H1 (cell line): Measurements from ENCODE around the gene WDR45B. TPM values are rescaled to one million over a fixed set of nuclear protein-coding genes. Genes with fewer than 3 reads are reported as not detected.

ENCODE experiments used
- CTCF ChIA-PET: fragments of 300-600 bp; sonication (Branson Sonifier 250); formaldehyde crosslinking; loops from one replicate; lab custom pipeline; 2021; ENCODE audit not compliant: partially characterized antibody; lab: Charles Lee
- POLR2A ChIA-PET: fragments of 300-600 bp; sonication (Branson Sonifier 250); formaldehyde crosslinking; loops from one replicate; lab custom pipeline; 2021; ENCODE audit warnings: inconsistent platforms; ENCODE audit not compliant: partially characterized antibody; lab: Charles Lee
- DNase-seq, 2 experiments: peaks; one replicate each; pipeline versions ENCODE4 v3.0.0 to v3.0.0-alpha.2; 2010 to 2022; ENCODE audit warnings: low spot score in 2 of 2, low read depth in 1 of 2, mixed read lengths in 1 of 2
- FAIRE-seq: peaks from 2 replicates; lab custom pipeline; 2011; peaks lifted over from hg19 to GRCh38; lab: Jason Lieb, UNC
- H2AFZ ChIP-seq: 2 replicates; pipeline ENCODE4 v1.8.1; 2012; ENCODE audit warnings: low read length, inconsistent platforms
- H2AK5ac ChIP-seq: 2 replicates; pipeline ENCODE4 v1.6.1; 2013; ENCODE audit warnings: low read depth, low read length
- H2BK120ac ChIP-seq: replicated peaks from 2 replicates; pipeline ENCODE3; 2013; ENCODE audit warnings: low read depth, low read length, inconsistent platforms
- H2BK12ac ChIP-seq: 2 replicates; pipeline ENCODE4 v1.6.1; 2013; ENCODE audit warnings: low read depth, low read length
- H2BK15ac ChIP-seq: 2 replicates; pipeline ENCODE4 v1.6.1; 2013; ENCODE audit warnings: low read length
- H2BK20ac ChIP-seq: 2 replicates; pipeline ENCODE4 v1.6.1; 2013; ENCODE audit warnings: low read length
- H2BK5ac ChIP-seq: 2 replicates; pipeline ENCODE4 v1.6.1; 2013; ENCODE audit warnings: low read depth, low read length
- H3K14ac ChIP-seq: 2 replicates; pipeline ENCODE4 v1.6.1; 2013; ENCODE audit warnings: inconsistent platforms; ENCODE audit not compliant: insufficient read length
- H3K18ac ChIP-seq: 2 replicates; pipeline ENCODE4 v1.6.1; 2013; ENCODE audit warnings: low read length; ENCODE audit errors: extremely low read depth
- H3K23ac ChIP-seq: 2 replicates; pipeline ENCODE4 v1.6.1; 2013; ENCODE audit warnings: inconsistent platforms; ENCODE audit not compliant: insufficient read length
- H3K23me2 ChIP-seq: 2 replicates; pipeline ENCODE4 v1.6.1; 2013; ENCODE audit warnings: low read depth, low read length
- H3K27ac ChIP-seq: 2 replicates; pipeline ENCODE4 v1.6.1; 2011; ENCODE audit warnings: low read depth, low read length, inconsistent platforms
- H3K27me3 ChIP-seq, 4 experiments: replicated peaks in 1 of 4; 1 replicate in 1 of 4; 2 replicates in 3 of 4; pipeline versions ENCODE4 v1.6.1 to v1.8.1; 2011 to 2013; ENCODE audit warnings: low read length in 3 of 4, mild to moderate bottlenecking in 3 of 4, inconsistent platforms in 2 of 4, mixed read lengths in 2 of 4, moderate library complexity in 1 of 4; ENCODE audit not compliant: control insufficient read depth in 3 of 4, insufficient read depth in 3 of 4; ENCODE audit errors: extremely low read depth in 1 of 4
- H3K36me3 ChIP-seq, 4 experiments: 2 replicates each; pipeline versions ENCODE4 v1.6.1 to v1.8.1; 2011 to 2013; ENCODE audit warnings: mild to moderate bottlenecking in 4 of 4, low read length in 3 of 4, moderate library complexity in 2 of 4, control low read depth in 1 of 4, inconsistent platforms in 1 of 4; ENCODE audit not compliant: insufficient read depth in 4 of 4, control insufficient read depth in 2 of 4
- H3K4ac ChIP-seq: replicated peaks from 2 replicates; pipeline ENCODE3; 2013; ENCODE audit warnings: low read length, low read depth, mixed read lengths, inconsistent platforms; ENCODE audit not compliant: insufficient read length
- H3K4me1 ChIP-seq, 4 experiments: replicated peaks in 1 of 4; 1 replicate in 1 of 4; 2 replicates in 3 of 4; pipeline versions ENCODE4 v1.6.1 to v1.8.1; 2011 to 2013; ENCODE audit warnings: low read length in 3 of 4, inconsistent platforms in 2 of 4, mixed read lengths in 1 of 4; ENCODE audit not compliant: insufficient read depth in 4 of 4, control insufficient read depth in 3 of 4
- H3K4me2 ChIP-seq, 2 experiments: 2 replicates each; pipeline versions ENCODE4 v1.6.1 to v1.8.1; 2011 to 2013; ENCODE audit warnings: low read depth in 2 of 2, low read length in 2 of 2, control low read depth in 1 of 2, inconsistent platforms in 1 of 2, mild to moderate bottlenecking in 1 of 2; ENCODE audit not compliant: insufficient read depth in 1 of 2
- H3K4me3 ChIP-seq, 4 experiments: fragments of 200-600, 300-600 bp in 1 of 4; sonication (generic), shearing (Covaris generic), sonication (Bioruptor Twin) in 1 of 4; 2 replicates each; pipeline versions ENCODE4 v1.5.1 to v1.8.1; 2011 to 2016; ENCODE audit warnings: low read length in 4 of 4, low read depth in 3 of 4, control low read depth in 2 of 4, inconsistent platforms in 2 of 4, mild to moderate bottlenecking in 2 of 4, mixed read lengths in 1 of 4, moderate library complexity in 1 of 4; ENCODE audit not compliant: insufficient read depth in 2 of 4; ENCODE audit errors: extremely low read depth in 1 of 4
- H3K56ac ChIP-seq: replicated peaks from 2 replicates; pipeline ENCODE3; 2013; ENCODE audit warnings: low read depth, mild to moderate bottlenecking, mixed read lengths, low read length, inconsistent platforms; ENCODE audit not compliant: insufficient read length
- H3K79me1 ChIP-seq: 2 replicates; pipeline ENCODE4 v1.6.1; 2013; ENCODE audit warnings: low read depth, low read length, control low read depth
- H3K79me2 ChIP-seq, 2 experiments: 2 replicates each; pipeline versions ENCODE4 v1.6.1 to v1.8.1; 2012 to 2013; ENCODE audit warnings: low read length in 2 of 2, mild to moderate bottlenecking in 2 of 2, inconsistent platforms in 1 of 2; ENCODE audit not compliant: insufficient read depth in 2 of 2, control insufficient read depth in 1 of 2
- H3K9ac ChIP-seq, 4 experiments: replicated peaks in 1 of 4; 1 replicate in 1 of 4; 2 replicates in 3 of 4; pipeline versions ENCODE4 v1.6.1 to v1.8.1; 2011 to 2013; ENCODE audit warnings: low read depth in 3 of 4, low read length in 3 of 4, control low read depth in 2 of 4, mild to moderate bottlenecking in 2 of 4, moderate library complexity in 2 of 4, inconsistent platforms in 1 of 4; ENCODE audit errors: extremely low read depth in 1 of 4
- H3K9me3 ChIP-seq, 2 experiments: 2 replicates each; pipeline versions ENCODE4 v1.6.1 to v1.8.1; 2012 to 2013; ENCODE audit warnings: mild to moderate bottlenecking in 2 of 2, moderate library complexity in 2 of 2, control low read depth in 1 of 2, inconsistent platforms in 1 of 2, low read depth in 1 of 2, low read length in 1 of 2, mixed read lengths in 1 of 2; ENCODE audit not compliant: insufficient read depth in 2 of 2
- H4K20me1 ChIP-seq, 2 experiments: replicated peaks in 1 of 2; 2 replicates each; pipeline versions ENCODE3 to v1.8.1; 2011 to 2013; ENCODE audit warnings: inconsistent platforms in 2 of 2, low read length in 2 of 2, mild to moderate bottlenecking in 1 of 2; ENCODE audit not compliant: insufficient read depth in 2 of 2, control insufficient read depth in 1 of 2
- H4K5ac ChIP-seq: 2 replicates; pipeline ENCODE4 v1.6.1; 2013; ENCODE audit warnings: low read length, low read depth, mixed read lengths, inconsistent platforms; ENCODE audit not compliant: insufficient read length
- H4K8ac ChIP-seq: 2 replicates; pipeline ENCODE4 v1.8.0; 2013; ENCODE audit warnings: mild to moderate bottlenecking, moderate library complexity, low read length, inconsistent platforms; ENCODE audit not compliant: insufficient read depth; ENCODE audit errors: extremely low read depth
- H4K91ac ChIP-seq: replicated peaks from 2 replicates; pipeline ENCODE3; 2013; ENCODE audit warnings: low read length, mixed read lengths, inconsistent platforms; ENCODE audit not compliant: insufficient read length
- JUN ChIP-seq: IDR thresholded peaks from 2 replicates; pipeline ENCODE4 v1.6.1; 2011; ENCODE audit warnings: low read depth, mild to moderate bottlenecking, improper control_type of control experiment, low read length
- NRF1 ChIP-seq: IDR thresholded peaks from 2 replicates; pipeline ENCODE4 v1.6.1; 2011; ENCODE audit warnings: mild to moderate bottlenecking, low read depth, low read length, improper control_type of control experiment
- POLR2A ChIP-seq, 2 experiments: IDR thresholded peaks; 1 replicate in 1 of 2; 2 replicates in 1 of 2; pipeline ENCODE4 v1.6.1; 2011; ENCODE audit warnings: low read depth in 2 of 2, low read length in 2 of 2, mild to moderate bottlenecking in 2 of 2; ENCODE audit errors: control extremely low read depth in 1 of 2
- SIX5 ChIP-seq: IDR thresholded peaks from 2 replicates; pipeline ENCODE4 v1.6.1; 2011; ENCODE audit warnings: mild to moderate bottlenecking, low read depth, low read length
- SP4 ChIP-seq: IDR thresholded peaks from 2 replicates; pipeline ENCODE4 v1.6.1; 2012; ENCODE audit warnings: low read length, inconsistent platforms
- TAF7 ChIP-seq: optimal IDR thresholded peaks from 2 replicates; pipeline ENCODE3; 2011; ENCODE audit warnings: low read depth, mild to moderate bottlenecking, inconsistent platforms, low read length, moderate library complexity, borderline replicate concordance
- WGBS, 2 experiments: shearing (Covaris generic) in 1 of 2; methylation state at CpG; one replicate each; pipeline versions ENCODE4 v1.1.6 to v1.1.7; 2013 to 2015; ENCODE audit warnings: low lambda C conversion rate in 2 of 2, mixed read lengths in 2 of 2, inconsistent platforms in 1 of 2, low coverage in 1 of 2, missing lambda C conversion rate in 1 of 2; ENCODE audit not compliant: insufficient replicate concordance in 2 of 2, insufficient coverage in 1 of 2, insufficient read length in 1 of 2; ENCODE audit errors: extremely low coverage in 1 of 2, missing lambda C conversion rate in 1 of 2; 5-methylcytosine and 5-hydroxymethylcytosine counted together
- polyA plus RNA-seq, 7 experiments: library from polyadenylated mRNA; depleted of rRNA in 3 of 7; stranded (reverse) in 5 of 7; unstranded in 2 of 7; fragments of >200 nt in 5 of 7; fragments of 200-250 nt in 2 of 7; gene quantifications; 1 replicate in 5 of 7; 2 replicates in 1 of 7; 4 replicates in 1 of 7; pipeline versions ENCODE4 v1.2.1 to v1.2.3, GENCODE V29; 2011 to 2013; ENCODE audit warnings: missing spikeins in 2 of 7, mixed read lengths in 2 of 7
- total RNA-seq: library from RNA; stranded (reverse); fragmentation: NEBNext Ultra II Directional; extraction: Animal tissue kit (Norgen Biotek cat#: 25700); gene quantifications from 2 replicates; pipeline ENCODE4 v1.2.1, GENCODE V29; 2021

Gene WDR45B
- total and polyA plus RNA-seq, 2 of the 8 experiments (the other 6 are each of a cell fraction or from before 2014, with no cell fraction given): 82.0 to 100 TPM

- no peak for FAIRE-seq
- Histone ChIP-seq H3K18ac (no peak overlapping the region), H3K56ac (no peak overlapping the region), H3K79me1 (no peaks in the 10 kb centered on the region), H4K20me1 (peaks cover 0 to 6% of the 10 kb centered on the region in 2 experiments), H3K4me2 (no peak overlapping the region), H4K8ac (no peak overlapping the region; the same call in 1 of the 2 replicates), H3K9ac (no peak overlapping the region), H3K27ac (no peak overlapping the region), H2AK5ac (no peak overlapping the region), H3K36me3 (peaks cover 6 to 45% (median 32%) of the 10 kb centered on the region in 4 experiments), H3K23me2 (no peaks in the 10 kb centered on the region), H2BK20ac (no peak overlapping the region), H3K14ac (no peak overlapping the region), H4K5ac (no peak overlapping the region), H4K91ac (no peak overlapping the region), H2BK15ac (no peak overlapping the region), H3K27me3 (no peaks in the 10 kb centered on the region), H2AFZ (no peak overlapping the region), H3K79me2 (no peaks in the 10 kb centered on the region), H3K4me3 (no peak overlapping the region), H3K23ac (no peak overlapping the region), H3K9me3 (peaks cover 0 to 6% of the 10 kb centered on the region in 2 experiments; a peak in 2 of 4 replicates), H3K4me1 (no peaks in the 10 kb centered on the region), H2BK5ac (no peak overlapping the region), H2BK120ac (no peak overlapping the region), H3K4ac (no peak overlapping the region), H2BK12ac (no peak overlapping the region)
- TF ChIP-seq TAF7 (no peak), JUN (no peak), POLR2A (IDR thresholded peaks at IDR 0.05; ENCODE audit: control extremely low read depth in 1 of 2, low read depth in 2 of 2, low read length in 2 of 2) (no peak), SP4 (no peak), NRF1 (no peak), SIX5 (no peak)
- no peak for DNase-seq
- 90% methylated on average over 16 of the region's 16 CpGs; no CpG with 5 or more reads in 1 of the 2 experiments for WGBS, 2 experiments
- CTCF ChIA-PET: interaction anchor here (0.7 to 1.1 kb wide), 2 partner anchors 9 to 52 kb away, joined by 3 read pairs; no protein-coding TSS in a partner anchor
- POLR2A ChIA-PET: no interaction called here
These were observed 42.2 kb downstream of the WDR45B start for GRCh38 chr17:82605939-82606600.
